ENCODE results near the gene TSPO.

DNA sequence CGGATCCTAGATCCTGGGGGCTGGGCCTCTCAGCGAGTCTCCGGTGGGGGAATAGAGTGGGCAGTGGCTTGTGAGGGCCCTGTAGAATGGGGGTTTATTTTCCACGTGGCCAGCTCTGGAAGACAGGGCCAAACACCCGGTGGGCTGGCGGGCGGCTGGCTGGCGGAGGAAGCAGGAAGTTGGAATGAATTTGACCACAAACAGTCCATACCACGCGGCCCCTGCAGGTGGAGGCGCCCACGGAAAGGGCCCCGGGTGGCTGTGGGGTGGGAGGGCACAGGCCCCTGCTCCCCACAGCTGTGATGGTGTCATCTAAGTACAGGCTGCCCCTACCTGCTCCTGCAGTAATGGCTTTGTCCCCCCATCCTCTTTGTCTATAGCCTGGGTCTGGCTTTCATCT, 23.2 kb upstream of the TSPO start:
- TF ChIP-seq CTCF (IDR thresholded peaks at IDR 0.05), result no peak
- TF ChIP-seq ZFX (IDR thresholded peaks at IDR 0.05; ENCODE audit: borderline replicate concordance), result no peak

Measured in 22Rv1 (cell line).